Measurements from ENCODE around the gene SPOCD1.

- no peak for TF ChIP-seq CTCF (conservative IDR thresholded peaks at IDR 0.05; ENCODE audit: low read length)
- no peak for TF ChIP-seq EZH2phosphoT487 (IDR thresholded peaks at IDR 0.05; ENCODE audit: borderline replicate concordance, low read depth, low read length)
These were observed 69.1 kb downstream of the SPOCD1 start for GRCh38 chr1:31746687-31747086.
